ENCODE results near the gene AUTS2.

AUTS2 gene

DNA sequence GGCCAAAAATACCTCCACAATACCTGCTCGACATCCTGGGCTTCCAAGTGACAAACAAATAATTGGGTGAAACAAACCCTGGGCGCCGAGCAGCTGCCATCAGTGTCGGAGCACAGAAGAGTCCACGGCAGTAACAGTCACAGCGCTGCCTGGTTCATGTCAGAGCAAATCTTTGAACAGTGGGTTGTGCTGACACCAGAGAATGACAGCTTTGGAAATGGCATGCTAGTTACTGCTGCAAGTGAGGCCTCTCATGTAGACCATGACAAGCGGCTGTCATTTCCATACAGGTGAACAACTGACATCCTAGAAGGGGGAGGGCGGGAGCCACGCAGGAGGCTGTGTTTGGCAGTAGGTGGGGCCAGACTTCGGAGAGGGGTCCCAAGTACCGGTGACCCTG lies 1113.2 kb downstream of the AUTS2 start:
- TF ChIP-seq, protein P1, sequence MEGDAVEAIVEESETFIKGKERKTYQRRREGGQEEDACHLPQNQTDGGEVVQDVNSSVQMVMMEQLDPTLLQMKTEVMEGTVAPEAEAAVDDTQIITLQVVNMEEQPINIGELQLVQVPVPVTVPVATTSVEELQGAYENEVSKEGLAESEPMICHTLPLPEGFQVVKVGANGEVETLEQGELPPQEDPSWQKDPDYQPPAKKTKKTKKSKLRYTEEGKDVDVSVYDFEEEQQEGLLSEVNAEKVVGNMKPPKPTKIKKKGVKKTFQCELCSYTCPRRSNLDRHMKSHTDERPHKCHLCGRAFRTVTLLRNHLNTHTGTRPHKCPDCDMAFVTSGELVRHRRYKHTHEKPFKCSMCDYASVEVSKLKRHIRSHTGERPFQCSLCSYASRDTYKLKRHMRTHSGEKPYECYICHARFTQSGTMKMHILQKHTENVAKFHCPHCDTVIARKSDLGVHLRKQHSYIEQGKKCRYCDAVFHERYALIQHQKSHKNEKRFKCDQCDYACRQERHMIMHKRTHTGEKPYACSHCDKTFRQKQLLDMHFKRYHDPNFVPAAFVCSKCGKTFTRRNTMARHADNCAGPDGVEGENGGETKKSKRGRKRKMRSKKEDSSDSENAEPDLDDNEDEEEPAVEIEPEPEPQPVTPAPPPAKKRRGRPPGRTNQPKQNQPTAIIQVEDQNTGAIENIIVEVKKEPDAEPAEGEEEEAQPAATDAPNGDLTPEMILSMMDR (IDR thresholded peaks at IDR 0.05; ENCODE audit: poor library complexity, severe bottlenecking), result no peak
- DNase-seq (ENCODE audit: low spot score), result no peak
- Histone ChIP-seq H3K4me3 (ENCODE audit: severe bottlenecking) (no peak overlapping the region), H3K36me3 (ENCODE audit: low read depth) (no peaks in the 10 kb centered on the region), H3K27me3 (ENCODE audit: insufficient read depth, poor library complexity, severe bottlenecking) (no peaks in the 10 kb centered on the region), H3K9me3 (ENCODE audit: severe bottlenecking) (no peaks in the 10 kb centered on the region), H3K4me1 (ENCODE audit: insufficient read depth, poor library complexity, severe bottlenecking) (no peaks in the 10 kb centered on the region), H3K27ac (ENCODE audit: poor library complexity, severe bottlenecking) (no peak overlapping the region)
- no peak for ATAC-seq (ENCODE audit: low read depth)

DNA sequence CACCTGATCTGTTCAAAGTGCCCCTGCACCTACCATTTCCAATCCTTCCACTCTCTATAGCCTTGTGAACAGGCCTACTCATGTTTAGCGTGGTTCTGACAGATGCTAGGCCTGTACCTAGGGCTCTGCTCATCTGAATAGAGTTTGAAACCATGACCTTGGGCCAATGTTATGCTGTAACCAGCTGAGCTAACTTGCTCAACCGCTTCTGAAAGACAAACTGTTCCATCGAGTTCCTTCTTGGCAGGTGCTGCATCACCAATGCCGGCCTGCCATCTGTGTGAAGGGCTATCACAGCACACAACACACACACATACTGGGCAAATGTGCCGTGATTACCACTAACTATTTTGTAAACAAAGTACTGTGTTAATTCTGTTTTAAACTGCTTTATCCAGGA lies 1114.7 kb downstream of the AUTS2 start:
- H3K4me3 ChIP-seq (ENCODE audit: severe bottlenecking), result no peak overlapping the region
- H3K4me1 ChIP-seq (ENCODE audit: insufficient read depth, poor library complexity, severe bottlenecking), result no peaks in the 10 kb centered on the region
- no peak for ATAC-seq (ENCODE audit: low read depth)

GRCh38 chr7:70714506-70715038 lies 1116.3 kb downstream of the AUTS2 start:
- DNase-seq (ENCODE audit: low spot score), result no peak
- Histone ChIP-seq H3K27ac (ENCODE audit: poor library complexity, severe bottlenecking) (no peak overlapping the region), H3K4me1 (ENCODE audit: insufficient read depth, poor library complexity, severe bottlenecking) (no peaks in the 10 kb centered on the region), H3K27me3 (ENCODE audit: insufficient read depth, poor library complexity, severe bottlenecking) (no peaks in the 10 kb centered on the region), H3K36me3 (ENCODE audit: low read depth) (no peaks in the 10 kb centered on the region), H3K9me3 (ENCODE audit: severe bottlenecking) (no peaks in the 10 kb centered on the region), H3K4me3 (ENCODE audit: severe bottlenecking) (no peak overlapping the region)
- TF ChIP-seq, protein P1 (IDR thresholded peaks at IDR 0.05; ENCODE audit: poor library complexity, severe bottlenecking), result no peak
- ATAC-seq (ENCODE audit: low read depth), result no peak

More for the DNA sequence above, 1114.7 kb downstream of the AUTS2 start:
- Histone ChIP-seq H3K27me3 (ENCODE audit: insufficient read depth, poor library complexity, severe bottlenecking) (no peaks in the 10 kb centered on the region), H3K36me3 (ENCODE audit: low read depth) (no peaks in the 10 kb centered on the region), H3K27ac (ENCODE audit: poor library complexity, severe bottlenecking) (no peak overlapping the region), H3K9me3 (ENCODE audit: severe bottlenecking) (no peaks in the 10 kb centered on the region)
- DNase-seq (ENCODE audit: low spot score), result no peak
- TF ChIP-seq, protein P1 (IDR thresholded peaks at IDR 0.05; ENCODE audit: poor library complexity, severe bottlenecking), result no peak

DNA sequence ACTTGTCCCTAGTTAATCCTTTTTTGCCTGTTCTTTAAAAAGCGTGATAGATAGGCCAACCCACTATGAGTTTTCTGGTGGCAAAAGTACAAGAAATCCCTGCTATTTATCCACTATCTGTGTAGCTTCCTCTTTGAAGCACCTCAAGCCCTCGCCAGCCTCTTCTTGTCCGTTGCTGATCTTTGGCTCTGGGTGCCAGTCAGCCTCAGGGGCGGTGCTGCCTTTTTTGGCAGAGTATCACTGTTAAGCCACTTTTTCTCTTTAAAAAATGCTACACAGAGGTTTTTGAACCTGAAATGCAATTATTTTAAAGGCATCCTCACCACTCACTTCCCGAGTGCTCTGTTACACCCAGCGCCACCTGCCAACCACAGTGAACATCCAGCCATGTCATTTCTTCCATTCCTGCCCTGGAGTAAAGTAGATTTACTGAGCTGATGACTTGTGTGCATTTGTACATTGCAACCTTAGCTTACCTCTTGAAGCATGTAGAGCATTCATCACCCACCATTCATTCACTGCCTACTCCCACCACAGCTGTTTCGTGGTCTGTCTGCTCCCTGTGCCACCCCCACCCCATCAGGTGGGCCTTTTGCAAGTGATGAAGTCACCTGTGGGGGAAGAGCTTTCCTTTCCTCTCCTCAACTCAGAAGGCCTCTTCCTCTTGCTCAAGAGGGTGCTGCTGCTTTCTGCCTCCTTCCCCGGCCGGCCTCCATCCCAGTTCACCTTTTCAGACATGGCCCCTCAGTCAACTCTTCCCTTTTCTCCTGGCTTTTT lies 1119.5 kb downstream of the AUTS2 start:
- no peaks in the 10 kb centered on the region for H3K36me3 ChIP-seq (ENCODE audit: low read depth)
- H3K4me1 ChIP-seq (ENCODE audit: insufficient read depth, poor library complexity, severe bottlenecking), result no peaks in the 10 kb centered on the region
- ATAC-seq (ENCODE audit: low read depth) (no peak), DNase-seq (ENCODE audit: low spot score) (no peak)
- H3K27me3 ChIP-seq (ENCODE audit: insufficient read depth, poor library complexity, severe bottlenecking), result no peaks in the 10 kb centered on the region
- H3K27ac ChIP-seq (ENCODE audit: poor library complexity, severe bottlenecking), result no peak overlapping the region
- TF ChIP-seq, protein P1 (IDR thresholded peaks at IDR 0.05; ENCODE audit: poor library complexity, severe bottlenecking), result no peak
- no peak overlapping the region for H3K4me3 ChIP-seq (ENCODE audit: severe bottlenecking)
- no peaks in the 10 kb centered on the region for H3K9me3 ChIP-seq (ENCODE audit: severe bottlenecking)

GRCh38 chr7:70719125-70719524 lies 1120.8 kb downstream of the AUTS2 start:
- Histone ChIP-seq H3K4me3 (ENCODE audit: severe bottlenecking) (no peak overlapping the region), H3K4me1 (ENCODE audit: insufficient read depth, poor library complexity, severe bottlenecking) (no peaks in the 10 kb centered on the region), H3K27me3 (ENCODE audit: insufficient read depth, poor library complexity, severe bottlenecking) (no peaks in the 10 kb centered on the region), H3K9me3 (ENCODE audit: severe bottlenecking) (no peaks in the 10 kb centered on the region), H3K27ac (ENCODE audit: poor library complexity, severe bottlenecking) (no peak overlapping the region), H3K36me3 (ENCODE audit: low read depth) (no peaks in the 10 kb centered on the region)
- ATAC-seq (ENCODE audit: low read depth) (no peak), DNase-seq (ENCODE audit: low spot score) (no peak)
- TF ChIP-seq, protein P1 (IDR thresholded peaks at IDR 0.05; ENCODE audit: poor library complexity, severe bottlenecking), result no peak
